ENCODE measurements around the gene ANKRD11.

ANKRD11 gene

GRCh38 chr16:89320782-89321501 is 169.4 kb downstream of the ANKRD11 start:
- no peak overlapping the region for H3K9ac ChIP-seq (ENCODE audit: low read length)
- H3K27ac ChIP-seq (ENCODE audit: low read depth, low read length): no peak overlapping the region

DNA sequence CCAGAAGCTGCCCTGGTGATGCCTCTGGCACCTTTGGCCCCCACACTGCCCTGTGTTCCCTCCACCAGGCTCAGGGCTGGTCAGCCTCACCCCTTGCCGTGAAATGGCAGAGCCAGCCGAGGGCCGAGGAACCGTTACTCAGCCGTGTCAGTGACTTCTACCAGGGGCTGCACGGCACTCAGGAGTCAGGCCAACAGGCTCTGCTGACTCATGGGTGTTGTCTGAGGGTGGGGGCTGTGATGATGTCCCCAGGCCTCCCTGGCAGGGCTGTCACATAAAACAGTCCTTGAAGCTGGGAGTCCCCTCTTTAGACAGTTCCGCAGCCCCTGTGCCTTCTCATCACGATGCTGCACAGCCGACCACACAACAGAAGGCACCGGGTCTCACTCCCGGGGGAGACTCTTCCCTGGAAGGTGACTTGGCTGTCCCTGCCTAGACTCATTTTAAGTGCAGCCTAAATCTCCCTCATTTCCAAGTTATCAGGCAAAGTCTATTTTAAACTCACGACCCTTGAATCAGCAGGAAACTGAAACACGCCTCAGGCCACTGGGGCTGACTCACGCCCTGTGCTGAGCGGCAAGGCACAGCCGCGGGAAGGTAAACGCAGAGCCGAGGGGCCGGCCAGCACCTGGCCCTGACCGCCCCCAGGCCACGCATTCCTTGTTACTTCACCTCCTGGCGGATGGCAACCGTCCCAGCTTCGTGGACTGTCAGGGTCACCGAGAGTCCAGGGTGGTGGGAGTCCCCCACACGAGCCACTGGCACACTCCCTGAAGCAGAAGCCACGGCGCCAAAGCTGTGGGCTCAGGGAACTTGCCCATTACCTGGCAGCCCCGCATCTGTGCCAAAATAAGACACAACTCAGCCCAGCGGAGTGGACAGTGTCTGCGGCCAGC is 170.2 kb downstream of the ANKRD11 start:
- Histone ChIP-seq H3K4me2 (ENCODE audit: low read depth, low read length, poor library complexity, severe bottlenecking) (no peak overlapping the region), H3K9me2 (replicated peaks; ENCODE audit: insufficient read depth, low read length) (no peaks in the 10 kb centered on the region), H3K27me3 (ENCODE audit: low read length) (no peaks in the 10 kb centered on the region), H3K27ac (ENCODE audit: low read depth, low read length) (no peak overlapping the region), H3F3A (ENCODE audit: insufficient read depth) (no peaks in the 10 kb centered on the region), H3K36me3 (ENCODE audit: low read length) (no peaks in the 10 kb centered on the region), H2AFZ (ENCODE audit: low read depth, low read length, severe bottlenecking) (no peak overlapping the region), H3K79me2 (ENCODE audit: insufficient read depth, low read length) (peaks cover 95% of the 10 kb centered on the region), H4K20me1 (ENCODE audit: low read depth, low read length) (no peaks in the 10 kb centered on the region; the same call in 1 of the 2 replicates), H3K9ac (ENCODE audit: low read length) (no peak overlapping the region), H3K4me3 (ENCODE audit: insufficient read depth, low read length, poor library complexity, severe bottlenecking) (no peak overlapping the region), H3K9me3 (ENCODE audit: insufficient read depth, low read length) (no peaks in the 10 kb centered on the region)
- TF ChIP-seq CTCF (IDR thresholded peaks at IDR 0.05; ENCODE audit: insufficient read depth, low read length, poor library complexity, severe bottlenecking) (no peak), EZH2phosphoT487 (conservative IDR thresholded peaks at IDR 0.05; ENCODE audit: low read length) (no peak)

More at GRCh38 chr16:89320782-89321501, 169.4 kb downstream of the ANKRD11 start:
- no peaks in the 10 kb centered on the region for H3K9me2 ChIP-seq (replicated peaks; ENCODE audit: insufficient read depth, low read length)
- no peaks in the 10 kb centered on the region for H3K36me3 ChIP-seq (ENCODE audit: low read length)
- no peaks in the 10 kb centered on the region; the same call in 1 of the 2 replicates for H4K20me1 ChIP-seq (ENCODE audit: low read depth, low read length)
- no peak overlapping the region for H3K4me2 ChIP-seq (ENCODE audit: low read depth, low read length, poor library complexity, severe bottlenecking)
- peaks cover 95% of the 10 kb centered on the region for H3K79me2 ChIP-seq (ENCODE audit: insufficient read depth, low read length)
- no peaks in the 10 kb centered on the region for H3K9me3 ChIP-seq (ENCODE audit: insufficient read depth, low read length)
- H3K27me3 ChIP-seq (ENCODE audit: low read length): no peaks in the 10 kb centered on the region
- no peaks in the 10 kb centered on the region for H3F3A ChIP-seq (ENCODE audit: insufficient read depth)
- H2AFZ ChIP-seq (ENCODE audit: low read depth, low read length, severe bottlenecking): no peak overlapping the region
- no peak overlapping the region for H3K4me3 ChIP-seq (ENCODE audit: insufficient read depth, low read length, poor library complexity, severe bottlenecking)
- TF ChIP-seq CTCF (IDR thresholded peaks at IDR 0.05; ENCODE audit: insufficient read depth, low read length, poor library complexity, severe bottlenecking) (no peak), EZH2phosphoT487 (conservative IDR thresholded peaks at IDR 0.05; ENCODE audit: low read length) (no peak)

DNA sequence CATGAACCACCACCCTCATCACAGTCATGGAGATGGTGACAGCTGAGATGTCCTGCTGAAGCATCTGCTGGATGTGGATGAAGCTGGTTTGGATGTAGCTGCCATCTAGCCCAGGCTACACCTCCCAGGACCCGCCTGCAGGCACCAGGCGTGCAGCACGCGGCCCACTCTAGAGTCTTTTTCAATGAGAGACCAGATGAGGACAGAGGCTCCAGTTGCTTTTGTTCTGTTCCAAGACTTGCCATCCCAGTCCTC is 170.8 kb downstream of the ANKRD11 start:
- no peaks in the 10 kb centered on the region for H3K9me3 ChIP-seq (ENCODE audit: insufficient read depth, low read length)
- no peaks in the 10 kb centered on the region for H3F3A ChIP-seq (ENCODE audit: insufficient read depth)
- H3K9ac ChIP-seq (ENCODE audit: low read length): no peak overlapping the region
- H3K79me2 ChIP-seq (ENCODE audit: insufficient read depth, low read length): peaks cover 95% of the 10 kb centered on the region
- H3K4me3 ChIP-seq (ENCODE audit: insufficient read depth, low read length, poor library complexity, severe bottlenecking): no peak overlapping the region
- H3K9me2 ChIP-seq (replicated peaks; ENCODE audit: insufficient read depth, low read length): no peaks in the 10 kb centered on the region
- H3K27me3 ChIP-seq (ENCODE audit: low read length): no peaks in the 10 kb centered on the region
- H3K27ac ChIP-seq (ENCODE audit: low read depth, low read length): no peak overlapping the region
- H2AFZ ChIP-seq (ENCODE audit: low read depth, low read length, severe bottlenecking): no peak overlapping the region
- no peak for TF ChIP-seq CTCF (IDR thresholded peaks at IDR 0.05; ENCODE audit: insufficient read depth, low read length, poor library complexity, severe bottlenecking)
- no peak for TF ChIP-seq EZH2phosphoT487 (conservative IDR thresholded peaks at IDR 0.05; ENCODE audit: low read length)
- no peaks in the 10 kb centered on the region; the same call in 1 of the 2 replicates for H4K20me1 ChIP-seq (ENCODE audit: low read depth, low read length)
- no peak overlapping the region for H3K4me2 ChIP-seq (ENCODE audit: low read depth, low read length, poor library complexity, severe bottlenecking)
- H3K36me3 ChIP-seq (ENCODE audit: low read length): no peaks in the 10 kb centered on the region

Measured in SU-DHL-6 (cell line).